SU-DHL-6 (cell line): ENCODE results near the gene PPP1R3A.

Experiments
- H2AFZ ChIP-seq: fragments of 200-600 bp; sonication (generic); 2 replicates; pipeline ENCODE4 v1.6.1; 2014; ENCODE audit warnings: low read depth, mild to moderate bottlenecking, moderate library complexity, mixed read lengths, antibody characterized with exemption, low read length; ENCODE audit not compliant: severe bottlenecking
- H3F3A ChIP-seq: fragments of 200-600 bp; shearing (Covaris generic); 2 replicates; pipeline ENCODE4 v1.6.0; 2016; ENCODE audit warnings: antibody characterized with exemption, mild to moderate bottlenecking; ENCODE audit not compliant: insufficient read depth
- H3K27ac ChIP-seq: fragments of 200-600 bp; sonication (generic); 2 replicates; pipeline ENCODE4 v1.5.1; 2016; ENCODE audit warnings: low read depth, mild to moderate bottlenecking, low read length, moderate library complexity, mixed read lengths
- H3K27me3 ChIP-seq: fragments of 200-600 bp; sonication (generic), shearing (Covaris generic); 2 replicates; pipeline ENCODE4 v1.6.0; 2014; ENCODE audit warnings: mild to moderate bottlenecking, low read length
- H3K36me3 ChIP-seq: fragments of 200-600 bp; sonication (generic); 2 replicates; pipeline ENCODE4 v1.6.1; 2014; ENCODE audit warnings: mild to moderate bottlenecking, low read length, mixed read lengths
- H3K4me2 ChIP-seq: fragments of 300-600, 200-600 bp; shearing (Covaris generic), sonication (generic); 2 replicates; pipeline ENCODE4 v1.6.0; 2014; ENCODE audit warnings: low read length, low read depth, mild to moderate bottlenecking; ENCODE audit not compliant: poor library complexity, severe bottlenecking
- H3K4me3 ChIP-seq: fragments of 200-600 bp; sonication (generic); 2 replicates; pipeline ENCODE4 v1.5.1; 2014; ENCODE audit warnings: antibody characterized with exemption, low read length, mild to moderate bottlenecking, mixed read lengths; ENCODE audit not compliant: insufficient read depth, poor library complexity, severe bottlenecking
- H3K79me2 ChIP-seq: fragments of 200-600 bp; sonication (generic); 2 replicates; pipeline ENCODE4 v1.6.1; 2014; ENCODE audit warnings: mild to moderate bottlenecking, low read length, moderate library complexity; ENCODE audit not compliant: insufficient read depth
- H3K9ac ChIP-seq: fragments of 200-600 bp; sonication (generic); 2 replicates; pipeline ENCODE4 v1.7.0; 2014; ENCODE audit warnings: mild to moderate bottlenecking, low read length
- H3K9me2 ChIP-seq: fragments of 200-600 bp; sonication (generic); replicated peaks from 2 replicates; pipeline ENCODE4 v1.6.1; 2014; ENCODE audit warnings: low read length; ENCODE audit not compliant: insufficient read depth
- H3K9me3 ChIP-seq: fragments of 200-600 bp; sonication (generic); 2 replicates; pipeline ENCODE4 v1.6.1; 2014; ENCODE audit warnings: low read length, mixed read lengths; ENCODE audit not compliant: insufficient read depth
- H4K20me1 ChIP-seq: fragments of 200-600 bp; sonication (generic); 2 replicates; pipeline ENCODE4 v1.6.1; 2014; ENCODE audit warnings: low read depth, mild to moderate bottlenecking, antibody characterized with exemption, low read length, moderate library complexity, mixed read lengths
- EZH2phosphoT487 ChIP-seq: fragments of 200-600 bp; sonication (generic), shearing (Covaris generic); conservative IDR thresholded peaks from 2 replicates; pipeline ENCODE4 v1.6.1; 2018; ENCODE audit warnings: mild to moderate bottlenecking, antibody characterized with exemption, low read length, moderate library complexity, mixed read lengths
- TF ChIP-seq, protein P1 (sequence below): fragments of 200-600 bp; sonication (generic); IDR thresholded peaks from one replicate; pipeline ENCODE4 v1.5.1; 2017; ENCODE audit warnings: antibody characterized with exemption, mild to moderate bottlenecking, low read length, moderate library complexity; ENCODE audit not compliant: insufficient read depth, poor library complexity, severe bottlenecking

Gene PPP1R3A, protein sequence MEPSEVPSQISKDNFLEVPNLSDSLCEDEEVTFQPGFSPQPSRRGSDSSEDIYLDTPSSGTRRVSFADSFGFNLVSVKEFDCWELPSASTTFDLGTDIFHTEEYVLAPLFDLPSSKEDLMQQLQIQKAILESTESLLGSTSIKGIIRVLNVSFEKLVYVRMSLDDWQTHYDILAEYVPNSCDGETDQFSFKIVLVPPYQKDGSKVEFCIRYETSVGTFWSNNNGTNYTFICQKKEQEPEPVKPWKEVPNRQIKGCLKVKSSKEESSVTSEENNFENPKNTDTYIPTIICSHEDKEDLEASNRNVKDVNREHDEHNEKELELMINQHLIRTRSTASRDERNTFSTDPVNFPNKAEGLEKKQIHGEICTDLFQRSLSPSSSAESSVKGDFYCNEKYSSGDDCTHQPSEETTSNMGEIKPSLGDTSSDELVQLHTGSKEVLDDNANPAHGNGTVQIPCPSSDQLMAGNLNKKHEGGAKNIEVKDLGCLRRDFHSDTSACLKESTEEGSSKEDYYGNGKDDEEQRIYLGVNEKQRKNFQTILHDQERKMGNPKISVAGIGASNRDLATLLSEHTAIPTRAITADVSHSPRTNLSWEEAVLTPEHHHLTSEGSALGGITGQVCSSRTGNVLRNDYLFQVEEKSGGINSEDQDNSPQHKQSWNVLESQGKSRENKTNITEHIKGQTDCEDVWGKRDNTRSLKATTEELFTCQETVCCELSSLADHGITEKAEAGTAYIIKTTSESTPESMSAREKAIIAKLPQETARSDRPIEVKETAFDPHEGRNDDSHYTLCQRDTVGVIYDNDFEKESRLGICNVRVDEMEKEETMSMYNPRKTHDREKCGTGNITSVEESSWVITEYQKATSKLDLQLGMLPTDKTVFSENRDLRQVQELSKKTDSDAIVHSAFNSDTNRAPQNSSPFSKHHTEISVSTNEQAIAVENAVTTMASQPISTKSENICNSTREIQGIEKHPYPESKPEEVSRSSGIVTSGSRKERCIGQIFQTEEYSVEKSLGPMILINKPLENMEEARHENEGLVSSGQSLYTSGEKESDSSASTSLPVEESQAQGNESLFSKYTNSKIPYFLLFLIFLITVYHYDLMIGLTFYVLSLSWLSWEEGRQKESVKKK

DNA sequence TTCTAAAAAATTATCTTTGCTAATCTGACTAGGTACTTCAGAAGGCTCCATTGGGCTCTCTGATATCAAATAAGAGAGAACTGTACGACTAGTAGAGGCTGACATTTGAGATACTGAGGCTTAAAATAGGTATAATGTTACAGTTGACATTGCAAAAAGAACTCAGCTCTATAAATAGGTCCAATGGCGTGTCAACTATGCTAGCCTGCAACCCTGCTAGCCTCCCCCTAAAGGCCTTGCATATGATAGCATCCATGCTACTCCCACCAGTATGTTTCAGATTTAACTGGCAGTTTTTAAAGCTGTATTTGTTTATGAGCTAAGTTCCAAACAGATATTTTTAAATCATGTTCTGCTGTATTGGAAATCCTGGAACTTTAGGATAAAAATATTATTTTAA is at the start of gene PPP1R3A:
Gene PPP1R3A (minus strand): TSS at position 64 of the 400 bp plus-strand sequence. CDS start 13 bp downstream, at position 51.
- Histone ChIP-seq H3K4me2 (no peak within 1 kb of the TSS), H3K9ac (no peak within 1 kb of the TSS), H2AFZ (no peak within 1 kb of the TSS), H3K9me3 (no peaks in the 10 kb centered on the region), H3K36me3 (no peaks in the 10 kb centered on the region), H3K27me3 (no peaks in the 10 kb centered on the region), H3K9me2 (no peaks in the 10 kb centered on the region), H3K4me3 (no peak within 1 kb of the TSS), H3F3A (no peaks in the 10 kb centered on the region), H3K79me2 (no peaks in the 10 kb centered on the region), H3K27ac (no peak within 1 kb of the TSS), H4K20me1 (no peaks in the 10 kb centered on the region)
- no peak for TF ChIP-seq EZH2phosphoT487
- TF ChIP-seq, protein P1, sequence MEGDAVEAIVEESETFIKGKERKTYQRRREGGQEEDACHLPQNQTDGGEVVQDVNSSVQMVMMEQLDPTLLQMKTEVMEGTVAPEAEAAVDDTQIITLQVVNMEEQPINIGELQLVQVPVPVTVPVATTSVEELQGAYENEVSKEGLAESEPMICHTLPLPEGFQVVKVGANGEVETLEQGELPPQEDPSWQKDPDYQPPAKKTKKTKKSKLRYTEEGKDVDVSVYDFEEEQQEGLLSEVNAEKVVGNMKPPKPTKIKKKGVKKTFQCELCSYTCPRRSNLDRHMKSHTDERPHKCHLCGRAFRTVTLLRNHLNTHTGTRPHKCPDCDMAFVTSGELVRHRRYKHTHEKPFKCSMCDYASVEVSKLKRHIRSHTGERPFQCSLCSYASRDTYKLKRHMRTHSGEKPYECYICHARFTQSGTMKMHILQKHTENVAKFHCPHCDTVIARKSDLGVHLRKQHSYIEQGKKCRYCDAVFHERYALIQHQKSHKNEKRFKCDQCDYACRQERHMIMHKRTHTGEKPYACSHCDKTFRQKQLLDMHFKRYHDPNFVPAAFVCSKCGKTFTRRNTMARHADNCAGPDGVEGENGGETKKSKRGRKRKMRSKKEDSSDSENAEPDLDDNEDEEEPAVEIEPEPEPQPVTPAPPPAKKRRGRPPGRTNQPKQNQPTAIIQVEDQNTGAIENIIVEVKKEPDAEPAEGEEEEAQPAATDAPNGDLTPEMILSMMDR = no peak

- H3K4me2 ChIP-seq = no peak overlapping the region
- H4K20me1 ChIP-seq = no peaks in the 10 kb centered on the region
- no peak overlapping the region for H3K4me3 ChIP-seq
- no peaks in the 10 kb centered on the region for H3F3A ChIP-seq
- H3K9me2 ChIP-seq = no peaks in the 10 kb centered on the region
- no peaks in the 10 kb centered on the region for H3K27me3 ChIP-seq
- H3K36me3 ChIP-seq = no peaks in the 10 kb centered on the region
- no peaks in the 10 kb centered on the region for H3K9me3 ChIP-seq
- no peak for TF ChIP-seq EZH2phosphoT487
- TF ChIP-seq, protein P1 = no peak
- H3K27ac ChIP-seq = no peak overlapping the region
- no peak overlapping the region for H3K9ac ChIP-seq
- no peaks in the 10 kb centered on the region for H3K79me2 ChIP-seq
- H2AFZ ChIP-seq = no peak overlapping the region
These were observed 44.5 kb upstream of the PPP1R3A start for GRCh38 chr7:113963356-113963755.

DNA sequence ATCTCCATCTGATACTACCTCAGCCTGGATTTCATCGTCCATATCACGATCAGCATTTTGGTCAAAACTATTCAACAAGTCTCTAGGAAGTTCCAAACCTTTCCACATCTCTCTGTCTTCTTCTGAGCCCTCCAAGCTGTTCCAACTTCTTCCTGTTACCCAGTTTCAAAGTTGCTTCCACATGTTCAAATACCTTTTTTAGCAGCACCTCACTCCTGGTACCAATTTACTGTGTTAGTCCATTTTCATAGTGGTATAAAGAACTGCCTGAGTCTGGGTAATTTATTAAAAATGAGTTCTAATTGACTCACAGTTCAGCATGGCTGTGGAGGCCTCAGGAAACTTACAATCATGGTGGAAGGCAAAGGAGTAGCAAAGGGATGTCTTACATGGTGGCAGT is 41.1 kb upstream of the PPP1R3A start:
- no peaks in the 10 kb centered on the region for H3K9me2 ChIP-seq
- no peaks in the 10 kb centered on the region for H3K9me3 ChIP-seq
- no peaks in the 10 kb centered on the region for H4K20me1 ChIP-seq
- no peak overlapping the region for H3K27ac ChIP-seq
- H3K4me2 ChIP-seq = no peak overlapping the region
- H3K79me2 ChIP-seq = no peaks in the 10 kb centered on the region
- no peak overlapping the region for H3K9ac ChIP-seq
- no peak overlapping the region for H3K4me3 ChIP-seq
- H2AFZ ChIP-seq = no peak overlapping the region
- no peaks in the 10 kb centered on the region for H3K27me3 ChIP-seq
- H3F3A ChIP-seq = no peaks in the 10 kb centered on the region
- TF ChIP-seq, protein P1 = no peak
- no peak for TF ChIP-seq EZH2phosphoT487
- H3K36me3 ChIP-seq = no peaks in the 10 kb centered on the region
